NCI-H1417 treated with DMSO at 0.1 percent for 48 hours (cell line): ENCODE data around the gene GJB4.
A peak's percentile ranks its signal among the peaks of the same experiment; 100 is the strongest.

Experiments
- DNase-seq: peaks from one replicate; lab custom pipeline; 2025; lab: John Stamatoyannopoulos, UW

GJB4 gene

DNA sequence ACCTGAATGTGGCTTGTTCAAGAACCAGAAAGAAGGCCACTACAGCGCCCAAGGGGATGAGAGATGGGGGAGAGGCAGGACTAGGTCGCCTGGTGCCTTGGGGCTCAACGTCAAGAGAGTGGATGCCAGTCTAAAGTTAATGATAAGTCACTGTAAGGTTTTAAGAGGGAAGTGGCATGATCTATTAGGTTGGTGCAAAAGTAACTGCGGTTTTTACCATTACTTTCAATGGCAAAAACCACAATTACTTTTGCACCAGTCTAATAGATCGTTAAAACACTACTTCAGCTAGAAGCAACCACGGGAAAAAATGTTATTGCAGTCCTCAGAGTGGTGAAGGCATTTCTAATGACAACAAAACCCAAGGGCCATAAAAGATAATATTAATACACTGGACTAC, 18.8 kb downstream of the GJB4 start:
- no peak for DNase-seq

DNA sequence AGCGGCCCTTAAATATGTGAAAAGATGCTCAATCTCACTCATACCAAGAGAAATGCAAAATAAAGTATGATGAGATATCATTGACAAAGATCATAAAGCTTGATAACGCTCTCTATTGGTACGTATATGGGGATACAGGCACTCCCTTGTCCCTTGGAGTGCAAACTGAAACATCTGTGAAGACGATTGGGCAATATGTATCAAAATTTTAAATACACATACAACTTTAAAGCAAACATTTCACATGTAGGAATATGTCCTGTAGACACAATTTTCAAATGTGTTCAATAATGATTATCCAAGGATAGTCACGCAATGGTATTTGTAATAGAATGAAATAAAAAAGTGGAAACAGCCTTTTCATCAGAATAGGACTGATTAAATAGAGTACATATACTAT, 19.5 kb downstream of the GJB4 start:
- DNase-seq = no peak

DNA sequence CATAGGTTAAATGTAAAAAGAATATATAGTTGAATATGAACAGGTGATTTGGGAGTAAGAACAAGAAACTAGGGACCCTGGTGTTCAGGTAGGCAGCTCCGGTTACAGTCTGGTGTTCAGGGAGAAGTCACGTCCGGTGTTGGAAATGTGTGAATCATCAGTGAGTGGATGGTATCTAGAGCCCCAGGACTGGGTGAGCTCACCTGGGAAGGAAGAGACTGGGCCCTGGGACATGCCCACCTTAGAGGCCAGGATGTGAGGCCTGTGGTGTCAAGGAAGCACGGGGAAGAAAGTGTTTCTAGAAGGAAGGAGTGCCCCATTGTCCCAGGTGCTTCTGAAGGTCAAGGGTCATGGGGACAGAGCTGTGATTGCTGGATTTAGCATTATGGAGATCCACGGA, 20.0 kb downstream of the GJB4 start:
- no peak for DNase-seq

DNA sequence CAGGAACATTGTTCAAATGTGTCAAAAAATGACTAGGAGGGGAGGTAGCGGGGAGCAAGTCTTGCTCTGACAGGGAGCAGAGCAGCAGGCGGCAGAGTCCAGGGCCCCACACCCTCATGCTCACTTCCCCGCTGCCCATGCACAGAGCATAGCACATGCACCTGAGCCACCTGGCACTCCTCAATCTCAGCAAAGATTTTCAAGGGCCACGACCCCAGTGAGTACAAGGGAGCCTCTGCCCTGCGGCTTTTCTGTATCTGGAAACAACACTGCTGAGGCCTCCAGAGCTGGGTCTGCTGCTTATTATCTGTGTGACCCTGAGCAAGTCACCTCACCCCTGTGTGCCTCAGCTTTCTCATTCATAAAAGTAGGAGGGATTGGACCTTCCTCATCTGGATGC, 20.4 kb downstream of the GJB4 start:
- no peak for DNase-seq

DNA sequence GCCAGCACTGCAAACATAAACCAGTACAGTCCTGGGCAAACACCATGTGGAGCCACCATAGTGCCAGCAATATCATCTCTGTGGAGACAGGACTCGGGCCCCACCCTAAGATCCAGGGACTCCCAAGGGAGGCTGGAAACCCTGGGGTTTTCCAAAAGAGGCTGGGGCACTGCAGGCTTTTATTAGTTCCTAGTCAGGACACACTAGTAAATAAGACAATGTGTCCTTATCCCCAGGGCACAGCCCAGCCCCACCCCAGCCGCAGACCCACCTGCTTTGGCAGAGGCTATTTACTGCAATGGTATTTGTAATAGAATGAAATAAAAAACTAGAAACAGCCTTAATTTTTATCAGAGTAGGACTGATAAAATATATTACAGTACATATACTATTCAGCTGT, 21.0 kb downstream of the GJB4 start:
- no peak for DNase-seq

DNA sequence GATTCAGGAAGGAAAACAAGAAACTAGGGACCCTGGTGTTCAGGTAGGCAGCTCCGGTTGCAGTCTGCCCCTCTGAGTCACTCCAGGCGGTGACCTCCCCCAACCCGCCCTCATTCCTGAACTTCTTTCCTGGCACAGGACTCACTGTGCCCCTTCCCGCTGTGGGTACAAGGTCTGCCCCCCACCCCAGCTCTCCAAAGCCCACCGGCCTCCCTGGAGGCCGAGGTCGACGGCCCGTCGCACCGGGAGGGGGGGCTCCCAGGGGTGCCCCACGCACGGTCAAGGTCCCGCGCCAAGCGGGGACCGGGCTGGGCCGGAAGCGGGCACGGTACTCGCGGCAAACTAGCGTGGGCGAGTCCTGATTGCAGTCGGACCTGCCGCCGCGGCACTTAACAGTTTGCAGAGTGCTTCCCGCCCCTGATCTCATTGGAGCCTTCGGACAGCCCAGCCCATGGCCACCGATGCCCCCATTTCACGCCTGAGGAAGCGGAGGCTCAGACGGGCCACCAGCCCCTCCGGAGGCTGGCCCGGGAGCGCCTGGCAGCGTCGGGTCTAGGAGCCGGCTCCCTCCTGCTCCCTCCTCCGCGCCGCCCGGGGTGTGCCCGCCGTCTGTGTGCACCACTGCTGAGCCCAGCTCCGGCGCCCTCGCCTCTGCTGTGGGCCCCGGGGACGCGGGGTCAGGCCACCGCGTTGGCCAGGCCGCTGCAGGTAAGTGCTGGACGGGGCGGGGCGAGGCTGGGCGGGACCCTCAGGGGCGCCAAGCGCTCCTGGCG, 21.7 kb downstream of the GJB4 start, which contains the start of gene GJB3:
TSS of gene GJB3 (plus strand) at position 144 of the 773 bp plus-strand sequence. CDS start 3,549 bp downstream, outside the sequence.
- no peak for DNase-seq

DNA sequence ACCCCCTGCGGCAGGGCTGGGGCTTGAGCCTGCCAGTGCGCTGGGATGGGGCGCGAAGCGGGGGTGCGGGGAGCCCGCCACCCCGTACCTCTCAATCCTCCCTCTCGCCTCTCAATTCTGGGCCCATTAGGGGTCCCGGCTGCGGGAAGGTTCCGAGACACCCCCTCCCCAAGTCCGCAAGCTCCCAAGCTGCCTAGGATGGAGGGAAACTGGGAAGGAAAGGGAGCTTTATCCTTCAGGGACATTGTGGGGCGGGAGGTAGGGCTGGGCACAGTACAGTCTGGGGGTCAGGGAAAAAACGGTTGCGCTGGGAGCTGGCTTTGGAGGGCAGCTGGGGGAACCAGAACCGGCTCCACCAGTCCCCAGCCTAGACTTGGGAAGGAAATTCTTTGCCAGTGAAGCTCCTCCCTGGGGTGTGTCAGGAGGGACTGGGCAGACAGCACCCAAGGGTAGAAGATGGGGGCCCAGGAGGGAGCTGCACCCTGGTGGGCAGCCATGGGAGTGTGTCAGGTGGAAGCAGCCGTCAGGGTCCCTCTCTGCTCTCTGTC, 22.4 kb downstream of the GJB4 start:
- DNase-seq = no peak

DNA sequence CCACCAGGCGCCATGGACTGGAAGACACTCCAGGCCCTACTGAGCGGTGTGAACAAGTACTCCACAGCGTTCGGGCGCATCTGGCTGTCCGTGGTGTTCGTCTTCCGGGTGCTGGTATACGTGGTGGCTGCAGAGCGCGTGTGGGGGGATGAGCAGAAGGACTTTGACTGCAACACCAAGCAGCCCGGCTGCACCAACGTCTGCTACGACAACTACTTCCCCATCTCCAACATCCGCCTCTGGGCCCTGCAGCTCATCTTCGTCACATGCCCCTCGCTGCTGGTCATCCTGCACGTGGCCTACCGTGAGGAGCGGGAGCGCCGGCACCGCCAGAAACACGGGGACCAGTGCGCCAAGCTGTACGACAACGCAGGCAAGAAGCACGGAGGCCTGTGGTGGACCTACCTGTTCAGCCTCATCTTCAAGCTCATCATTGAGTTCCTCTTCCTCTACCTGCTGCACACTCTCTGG, 25.2 kb downstream of the GJB4 start:
- DNase-seq = no peak

DNA sequence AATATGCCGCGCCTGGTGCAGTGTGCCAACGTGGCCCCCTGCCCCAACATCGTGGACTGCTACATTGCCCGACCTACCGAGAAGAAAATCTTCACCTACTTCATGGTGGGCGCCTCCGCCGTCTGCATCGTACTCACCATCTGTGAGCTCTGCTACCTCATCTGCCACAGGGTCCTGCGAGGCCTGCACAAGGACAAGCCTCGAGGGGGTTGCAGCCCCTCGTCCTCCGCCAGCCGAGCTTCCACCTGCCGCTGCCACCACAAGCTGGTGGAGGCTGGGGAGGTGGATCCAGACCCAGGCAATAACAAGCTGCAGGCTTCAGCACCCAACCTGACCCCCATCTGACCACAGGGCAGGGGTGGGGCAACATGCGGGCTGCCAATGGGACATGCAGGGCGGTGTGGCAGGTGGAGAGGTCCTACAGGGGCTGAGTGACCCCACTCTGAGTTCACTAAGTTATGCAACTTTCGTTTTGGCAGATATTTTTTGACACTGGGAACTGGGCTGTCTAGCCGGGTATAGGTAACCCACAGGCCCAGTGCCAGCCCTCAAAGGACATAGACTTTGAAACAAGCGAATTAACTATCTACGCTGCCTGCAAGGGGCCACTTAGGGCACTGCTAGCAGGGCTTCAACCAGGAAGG, 25.8 kb downstream of the GJB4 start:
- DNase-seq = no peak

DNA sequence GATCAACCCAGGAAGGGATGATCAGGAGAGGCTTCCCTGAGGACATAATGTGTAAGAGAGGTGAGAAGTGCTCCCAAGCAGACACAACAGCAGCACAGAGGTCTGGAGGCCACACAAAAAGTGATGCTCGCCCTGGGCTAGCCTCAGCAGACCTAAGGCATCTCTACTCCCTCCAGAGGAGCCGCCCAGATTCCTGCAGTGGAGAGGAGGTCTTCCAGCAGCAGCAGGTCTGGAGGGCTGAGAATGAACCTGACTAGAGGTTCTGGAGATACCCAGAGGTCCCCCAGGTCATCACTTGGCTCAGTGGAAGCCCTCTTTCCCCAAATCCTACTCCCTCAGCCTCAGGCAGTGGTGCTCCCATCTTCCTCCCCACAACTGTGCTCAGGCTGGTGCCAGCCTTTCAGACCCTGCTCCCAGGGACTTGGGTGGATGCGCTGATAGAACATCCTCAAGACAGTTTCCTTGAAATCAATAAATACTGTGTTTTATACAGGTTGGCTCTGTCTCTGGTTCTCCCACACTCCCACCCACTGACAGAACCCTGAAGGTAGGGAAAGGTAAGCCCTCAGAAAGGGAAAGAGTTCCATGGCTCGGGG, 26.4 kb downstream of the GJB4 start:
- DNase-seq = no peak

DNA sequence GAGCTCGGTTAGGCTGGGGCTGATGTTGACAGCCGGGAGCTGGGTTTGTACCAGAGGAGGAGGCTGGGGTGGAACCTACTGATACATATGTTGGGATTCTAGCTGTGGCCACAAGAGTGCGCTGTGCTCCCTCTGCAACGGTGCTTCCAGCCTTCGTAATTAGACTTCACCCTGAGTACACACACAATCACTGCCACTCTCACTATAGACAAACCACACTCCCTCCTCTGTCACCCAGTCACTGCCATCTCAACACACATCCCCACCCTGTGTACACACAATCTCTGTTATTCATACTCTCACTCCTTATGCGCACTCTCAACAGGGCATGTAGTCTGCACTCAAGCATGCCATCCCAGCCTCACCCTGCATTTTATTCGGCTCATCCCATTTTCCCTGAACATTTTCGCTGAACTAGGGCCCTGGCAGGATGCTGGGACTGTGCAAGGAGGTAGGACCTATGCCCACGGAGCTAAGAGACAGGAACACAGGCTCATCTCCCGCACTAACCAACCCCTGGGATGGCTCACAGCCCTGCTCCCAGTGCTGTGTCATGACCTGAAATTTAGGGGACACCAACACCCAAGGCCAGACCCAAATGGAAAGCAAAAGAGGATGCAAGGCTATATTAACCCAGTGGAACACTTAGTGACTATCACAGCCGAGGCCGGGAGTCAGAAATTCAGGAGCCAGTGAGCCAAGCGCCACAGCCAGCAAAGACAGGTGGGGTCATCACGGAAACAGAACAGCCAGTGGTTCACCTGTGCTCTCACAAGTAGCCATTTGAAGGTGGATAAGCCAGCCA, 27.2 kb downstream of the GJB4 start:
- DNase-seq = peak; percentile 43

DNA sequence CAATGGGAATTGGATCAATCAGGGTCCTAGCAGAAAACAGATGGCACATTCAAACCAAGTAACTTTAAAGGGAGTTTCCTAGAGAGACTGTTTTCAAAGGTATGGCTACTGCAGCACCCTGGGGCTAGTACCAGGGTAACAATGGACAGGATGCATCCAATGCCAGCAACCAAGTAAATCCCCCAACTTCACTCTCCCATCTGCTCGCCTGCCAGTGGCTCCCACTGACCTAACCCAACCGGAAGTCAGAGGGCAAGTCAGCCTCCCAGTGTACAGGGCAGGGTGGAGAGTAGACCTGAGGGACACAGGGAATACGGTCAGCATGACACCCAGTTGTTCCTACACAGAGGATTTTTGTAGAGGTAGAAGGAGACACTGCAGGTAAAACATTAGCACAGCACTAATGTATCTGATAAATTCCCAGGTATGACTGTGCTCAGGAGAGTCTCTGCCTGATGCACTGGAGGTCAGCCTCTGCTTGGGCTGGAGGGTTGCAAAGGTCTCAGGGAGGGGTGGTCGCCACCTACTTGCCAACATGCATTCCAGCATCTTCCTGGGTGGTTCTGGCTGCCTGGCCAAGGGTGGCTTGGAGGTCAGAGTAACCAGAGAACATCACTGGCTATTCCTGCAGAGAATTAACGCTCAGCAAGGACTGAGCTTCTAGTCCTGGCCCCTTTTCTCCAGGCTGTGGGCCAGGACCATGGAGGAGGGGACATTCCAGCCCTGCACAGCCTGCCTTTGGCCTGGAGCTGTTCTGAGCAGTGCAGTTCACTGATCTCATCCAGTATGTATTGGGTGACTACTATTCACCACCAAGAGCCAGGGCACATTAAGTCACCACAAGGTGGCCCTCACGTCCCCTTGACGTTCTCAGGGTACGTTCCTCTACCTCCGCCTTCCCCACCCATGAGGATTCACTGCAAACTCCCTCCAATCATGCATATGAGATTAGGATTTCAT, 28.2 kb downstream of the GJB4 start:
- DNase-seq = no peak

DNA sequence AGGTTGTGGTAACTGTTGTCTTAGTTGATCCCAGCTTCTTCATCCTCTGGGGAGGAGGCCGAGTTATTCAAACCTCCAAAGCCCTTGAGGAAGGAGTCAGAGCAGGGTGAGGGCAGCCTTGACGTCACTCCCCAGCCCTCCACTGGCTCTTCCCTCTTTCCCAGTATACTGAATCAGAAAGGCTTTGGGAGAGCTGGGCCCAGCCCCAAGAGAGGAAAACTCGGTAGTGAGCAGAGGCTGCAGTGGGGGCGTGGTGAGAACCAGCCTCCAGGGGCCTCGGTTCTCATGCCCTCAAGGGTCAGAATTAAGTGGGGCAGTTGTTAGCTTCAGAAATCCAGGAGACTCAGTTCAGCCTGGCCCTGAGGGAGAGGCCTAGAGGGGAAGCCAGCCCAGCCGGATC, 31.4 kb downstream of the GJB4 start:
- DNase-seq = no peak

DNA sequence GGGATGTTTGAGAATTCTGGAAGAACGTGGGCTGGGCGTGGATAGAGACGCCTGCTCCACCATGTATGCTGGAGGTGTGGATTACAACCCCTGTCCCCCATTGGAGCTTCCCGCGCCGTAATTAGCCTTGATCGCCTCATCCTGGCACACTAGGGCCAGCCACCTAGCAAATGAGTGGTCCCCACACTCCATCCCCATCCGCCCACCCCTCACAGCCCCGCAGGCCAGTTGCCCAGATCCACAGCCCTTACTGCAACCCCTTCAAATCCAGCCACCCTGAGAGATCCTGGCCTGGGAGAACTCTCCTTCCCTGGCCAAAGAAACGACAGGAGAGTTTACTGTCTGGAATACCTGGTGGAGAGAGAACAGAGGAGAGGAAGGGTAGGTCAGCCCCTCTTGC, 32.9 kb downstream of the GJB4 start:
- no peak for DNase-seq

DNA sequence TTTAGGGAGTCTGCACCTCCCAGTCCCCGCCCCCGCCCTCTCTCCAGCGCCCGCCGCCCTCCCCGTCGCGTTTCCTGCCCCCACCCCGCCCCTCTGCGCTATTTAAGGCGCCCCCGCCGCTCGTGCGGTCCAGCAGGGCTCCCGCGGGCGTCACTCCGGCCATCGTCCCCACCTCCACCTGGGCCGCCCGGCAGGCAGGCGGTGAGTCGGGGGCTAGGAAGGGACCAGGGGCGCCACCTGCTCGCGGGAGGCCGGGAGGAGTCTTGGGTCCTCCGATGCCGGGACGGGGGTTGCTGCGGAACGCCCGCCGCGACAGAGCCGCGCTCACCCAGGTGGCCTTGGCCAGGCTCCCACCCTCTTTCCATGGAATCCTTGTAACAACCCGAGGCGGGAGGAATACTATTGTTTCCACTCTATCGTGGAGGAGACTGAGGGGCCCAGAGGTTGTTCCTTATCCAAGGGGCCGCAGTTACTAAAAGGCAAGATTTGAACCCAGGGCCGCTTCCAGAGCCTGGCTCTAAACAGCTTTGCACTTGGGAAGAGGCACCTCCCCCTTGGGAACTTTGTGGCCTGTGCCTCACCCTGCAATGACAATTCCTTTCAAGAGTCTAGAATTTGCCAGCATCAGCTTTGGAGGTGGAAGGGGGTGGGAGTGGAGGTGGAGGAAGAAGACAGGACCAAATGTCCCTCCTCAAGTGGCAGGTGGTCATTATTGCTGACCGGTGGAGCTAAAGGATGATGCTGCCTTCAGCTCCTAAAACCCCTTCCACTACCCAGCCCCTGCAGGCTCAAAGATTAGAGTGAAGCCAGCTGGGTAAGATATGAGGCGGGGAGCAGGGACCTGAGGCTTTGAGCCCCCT, 33.6 kb downstream of the GJB4 start, which contains the start of gene GJA4:
TSS of gene GJA4 (plus strand) at position 132 of the 860 bp plus-strand sequence. CDS start 1,215 bp downstream, outside the sequence.
- no peak for DNase-seq

DNA sequence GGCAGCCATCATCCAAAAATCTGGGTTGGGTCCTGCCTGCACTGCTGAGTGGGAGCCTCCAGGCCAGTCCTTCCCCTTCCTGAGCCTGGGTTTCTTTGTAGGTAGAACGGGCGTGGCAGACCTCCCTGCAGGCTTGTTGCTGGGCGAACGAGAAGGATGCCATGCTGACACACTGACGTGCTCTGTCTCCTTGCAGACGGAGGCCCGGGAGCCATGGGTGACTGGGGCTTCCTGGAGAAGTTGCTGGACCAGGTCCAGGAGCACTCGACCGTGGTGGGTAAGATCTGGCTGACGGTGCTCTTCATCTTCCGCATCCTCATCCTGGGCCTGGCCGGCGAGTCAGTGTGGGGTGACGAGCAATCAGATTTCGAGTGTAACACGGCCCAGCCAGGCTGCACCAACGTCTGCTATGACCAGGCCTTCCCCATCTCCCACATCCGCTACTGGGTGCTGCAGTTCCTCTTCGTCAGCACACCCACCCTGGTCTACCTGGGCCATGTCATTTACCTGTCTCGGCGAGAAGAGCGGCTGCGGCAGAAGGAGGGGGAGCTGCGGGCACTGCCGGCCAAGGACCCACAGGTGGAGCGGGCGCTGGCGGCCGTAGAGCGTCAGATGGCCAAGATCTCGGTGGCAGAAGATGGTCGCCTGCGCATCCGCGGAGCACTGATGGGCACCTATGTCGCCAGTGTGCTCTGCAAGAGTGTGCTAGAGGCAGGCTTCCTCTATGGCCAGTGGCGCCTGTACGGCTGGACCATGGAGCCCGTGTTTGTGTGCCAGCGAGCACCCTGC, 34.7 kb downstream of the GJB4 start:
- no peak for DNase-seq

DNA sequence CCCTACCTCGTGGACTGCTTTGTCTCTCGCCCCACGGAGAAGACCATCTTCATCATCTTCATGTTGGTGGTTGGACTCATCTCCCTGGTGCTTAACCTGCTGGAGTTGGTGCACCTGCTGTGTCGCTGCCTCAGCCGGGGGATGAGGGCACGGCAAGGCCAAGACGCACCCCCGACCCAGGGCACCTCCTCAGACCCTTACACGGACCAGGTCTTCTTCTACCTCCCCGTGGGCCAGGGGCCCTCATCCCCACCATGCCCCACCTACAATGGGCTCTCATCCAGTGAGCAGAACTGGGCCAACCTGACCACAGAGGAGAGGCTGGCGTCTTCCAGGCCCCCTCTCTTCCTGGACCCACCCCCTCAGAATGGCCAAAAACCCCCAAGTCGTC, 35.2 kb downstream of the GJB4 start:
- DNase-seq = no peak

DNA sequence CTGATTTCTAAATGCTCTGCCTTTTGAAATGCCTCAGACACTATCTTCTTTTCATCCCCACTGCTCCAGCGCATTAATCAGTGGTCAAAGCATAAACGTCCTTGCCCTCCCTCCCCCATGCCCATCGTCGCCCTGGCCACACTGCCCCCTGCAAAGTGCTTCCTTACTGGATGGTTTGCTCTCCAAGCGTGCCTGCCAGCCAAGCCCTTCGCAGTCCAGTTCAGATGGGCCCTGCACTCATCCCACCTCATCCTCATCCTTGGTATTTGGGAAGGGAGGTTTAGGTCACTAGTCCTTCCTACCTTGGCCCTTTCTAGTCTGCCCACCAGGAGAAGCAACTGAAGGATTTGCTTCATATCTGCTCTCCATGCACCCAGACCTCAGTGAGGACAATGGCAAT, 36.4 kb downstream of the GJB4 start:
- DNase-seq = no peak

DNA sequence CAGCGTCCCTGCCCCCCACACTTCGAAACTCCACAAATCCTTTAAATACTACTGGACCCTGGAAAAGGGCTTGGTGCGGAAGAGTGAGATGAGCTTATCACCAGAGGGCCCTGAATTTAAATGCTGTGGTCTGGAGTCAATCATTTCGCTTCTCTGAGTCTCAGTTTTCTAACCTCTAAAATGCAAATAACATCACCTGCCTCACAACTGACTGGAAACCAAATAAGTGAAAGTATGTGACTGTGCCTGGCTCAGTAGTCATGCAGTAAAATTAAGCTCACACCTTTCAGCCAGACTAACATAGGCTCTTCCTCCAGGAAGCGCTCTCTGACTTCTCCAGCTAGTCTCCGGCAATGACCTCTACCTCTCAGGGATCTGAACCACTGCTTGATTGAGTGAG, 37.5 kb downstream of the GJB4 start:
- DNase-seq = no peak
